ENCODE data around the gene KCNQ2.

KCNQ2 gene

DNA sequence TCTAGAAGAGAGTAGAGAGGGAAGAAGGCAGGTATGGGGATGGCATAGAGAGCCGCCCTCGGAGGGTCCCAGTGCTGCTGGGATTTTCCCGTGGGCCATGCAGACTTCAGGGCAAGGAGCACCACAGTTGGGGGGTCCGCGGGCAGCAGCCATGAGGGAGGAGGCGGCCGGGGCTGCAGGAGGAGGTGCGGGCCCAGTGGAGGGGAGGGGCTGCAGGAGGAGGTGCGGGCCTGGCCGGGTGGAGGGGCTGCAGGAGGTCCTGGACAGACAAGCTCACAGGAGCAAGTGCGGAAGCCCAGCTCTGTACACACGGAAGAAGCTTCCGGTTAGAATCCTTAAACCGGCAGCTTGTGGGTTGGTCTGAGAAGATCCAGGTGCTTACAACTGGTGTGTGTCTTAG is 76.7 kb downstream of the KCNQ2 start:
- no peak for TF ChIP-seq GABPA (IDR thresholded peaks at IDR 0.05; ENCODE audit: low read depth)
- TF ChIP-seq POLR2AphosphoS5 (IDR thresholded peaks at IDR 0.05; ENCODE audit: low read depth), result no peak
- no peak for TF ChIP-seq SPI1 (IDR thresholded peaks at IDR 0.05; ENCODE audit: borderline replicate concordance, low read depth)
- TF ChIP-seq, protein P1, sequence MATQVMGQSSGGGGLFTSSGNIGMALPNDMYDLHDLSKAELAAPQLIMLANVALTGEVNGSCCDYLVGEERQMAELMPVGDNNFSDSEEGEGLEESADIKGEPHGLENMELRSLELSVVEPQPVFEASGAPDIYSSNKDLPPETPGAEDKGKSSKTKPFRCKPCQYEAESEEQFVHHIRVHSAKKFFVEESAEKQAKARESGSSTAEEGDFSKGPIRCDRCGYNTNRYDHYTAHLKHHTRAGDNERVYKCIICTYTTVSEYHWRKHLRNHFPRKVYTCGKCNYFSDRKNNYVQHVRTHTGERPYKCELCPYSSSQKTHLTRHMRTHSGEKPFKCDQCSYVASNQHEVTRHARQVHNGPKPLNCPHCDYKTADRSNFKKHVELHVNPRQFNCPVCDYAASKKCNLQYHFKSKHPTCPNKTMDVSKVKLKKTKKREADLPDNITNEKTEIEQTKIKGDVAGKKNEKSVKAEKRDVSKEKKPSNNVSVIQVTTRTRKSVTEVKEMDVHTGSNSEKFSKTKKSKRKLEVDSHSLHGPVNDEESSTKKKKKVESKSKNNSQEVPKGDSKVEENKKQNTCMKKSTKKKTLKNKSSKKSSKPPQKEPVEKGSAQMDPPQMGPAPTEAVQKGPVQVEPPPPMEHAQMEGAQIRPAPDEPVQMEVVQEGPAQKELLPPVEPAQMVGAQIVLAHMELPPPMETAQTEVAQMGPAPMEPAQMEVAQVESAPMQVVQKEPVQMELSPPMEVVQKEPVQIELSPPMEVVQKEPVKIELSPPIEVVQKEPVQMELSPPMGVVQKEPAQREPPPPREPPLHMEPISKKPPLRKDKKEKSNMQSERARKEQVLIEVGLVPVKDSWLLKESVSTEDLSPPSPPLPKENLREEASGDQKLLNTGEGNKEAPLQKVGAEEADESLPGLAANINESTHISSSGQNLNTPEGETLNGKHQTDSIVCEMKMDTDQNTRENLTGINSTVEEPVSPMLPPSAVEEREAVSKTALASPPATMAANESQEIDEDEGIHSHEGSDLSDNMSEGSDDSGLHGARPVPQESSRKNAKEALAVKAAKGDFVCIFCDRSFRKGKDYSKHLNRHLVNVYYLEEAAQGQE (IDR thresholded peaks at IDR 0.05; ENCODE audit: insufficient replicate concordance, low read depth), result no peak
- TF ChIP-seq, protein P2, sequence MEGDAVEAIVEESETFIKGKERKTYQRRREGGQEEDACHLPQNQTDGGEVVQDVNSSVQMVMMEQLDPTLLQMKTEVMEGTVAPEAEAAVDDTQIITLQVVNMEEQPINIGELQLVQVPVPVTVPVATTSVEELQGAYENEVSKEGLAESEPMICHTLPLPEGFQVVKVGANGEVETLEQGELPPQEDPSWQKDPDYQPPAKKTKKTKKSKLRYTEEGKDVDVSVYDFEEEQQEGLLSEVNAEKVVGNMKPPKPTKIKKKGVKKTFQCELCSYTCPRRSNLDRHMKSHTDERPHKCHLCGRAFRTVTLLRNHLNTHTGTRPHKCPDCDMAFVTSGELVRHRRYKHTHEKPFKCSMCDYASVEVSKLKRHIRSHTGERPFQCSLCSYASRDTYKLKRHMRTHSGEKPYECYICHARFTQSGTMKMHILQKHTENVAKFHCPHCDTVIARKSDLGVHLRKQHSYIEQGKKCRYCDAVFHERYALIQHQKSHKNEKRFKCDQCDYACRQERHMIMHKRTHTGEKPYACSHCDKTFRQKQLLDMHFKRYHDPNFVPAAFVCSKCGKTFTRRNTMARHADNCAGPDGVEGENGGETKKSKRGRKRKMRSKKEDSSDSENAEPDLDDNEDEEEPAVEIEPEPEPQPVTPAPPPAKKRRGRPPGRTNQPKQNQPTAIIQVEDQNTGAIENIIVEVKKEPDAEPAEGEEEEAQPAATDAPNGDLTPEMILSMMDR (IDR thresholded peaks at IDR 0.05; ENCODE audit: insufficient read depth, low read length), result no peak
- DNase-seq (ENCODE audit: low read depth in 1 of 2, low spot score in 1 of 2), result no peak
- H3K27ac ChIP-seq (replicated peaks), result no peak overlapping the region
- no peak overlapping the region for H3K4me3 ChIP-seq (replicated peaks; ENCODE audit: insufficient read depth, low read length)
- no peaks in the 10 kb centered on the region for H3K27me3 ChIP-seq (ENCODE audit: insufficient read depth, poor library complexity, severe bottlenecking)

DNA sequence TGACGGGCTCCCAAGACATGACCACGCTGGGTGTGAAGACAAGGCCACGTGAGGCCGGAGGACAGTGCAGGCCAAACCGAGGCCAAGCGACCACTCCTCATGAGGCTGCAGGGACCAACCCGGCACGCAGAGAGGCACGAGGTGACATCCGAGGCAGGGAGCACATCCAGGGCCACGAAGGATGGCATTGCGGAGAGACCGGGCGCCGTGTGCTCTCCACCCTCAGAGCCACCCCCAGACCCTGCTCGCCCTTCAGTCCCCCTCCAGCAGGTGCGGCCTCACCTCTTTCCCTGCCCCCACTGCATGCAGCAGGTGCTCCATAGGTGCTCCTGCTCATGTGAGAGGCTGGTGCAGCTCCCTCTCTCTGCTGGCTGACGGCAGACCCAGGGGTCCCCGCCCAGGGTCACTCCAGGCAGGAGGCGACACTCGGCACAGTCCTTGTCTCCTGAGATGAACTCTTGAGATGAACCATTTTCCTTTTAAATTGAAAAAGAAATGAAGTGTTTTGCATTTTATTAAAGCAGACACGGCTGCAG is 77.5 kb downstream of the KCNQ2 start:
- TF ChIP-seq, protein P2 (IDR thresholded peaks at IDR 0.05; ENCODE audit: insufficient read depth, low read length), result no peak
- no peak for TF ChIP-seq POLR2AphosphoS5 (IDR thresholded peaks at IDR 0.05; ENCODE audit: low read depth)
- no peak for TF ChIP-seq SPI1 (IDR thresholded peaks at IDR 0.05; ENCODE audit: borderline replicate concordance, low read depth)
- no peak for TF ChIP-seq GABPA (IDR thresholded peaks at IDR 0.05; ENCODE audit: low read depth)
- TF ChIP-seq, protein P1 (IDR thresholded peaks at IDR 0.05; ENCODE audit: insufficient replicate concordance, low read depth), result no peak
- no peak overlapping the region for H3K27ac ChIP-seq (replicated peaks)
- no peak overlapping the region for H3K4me3 ChIP-seq (replicated peaks; ENCODE audit: insufficient read depth, low read length)
- DNase-seq (ENCODE audit: low read depth in 1 of 2, low spot score in 1 of 2), result no peak
- no peaks in the 10 kb centered on the region for H3K27me3 ChIP-seq (ENCODE audit: insufficient read depth, poor library complexity, severe bottlenecking)

DNA sequence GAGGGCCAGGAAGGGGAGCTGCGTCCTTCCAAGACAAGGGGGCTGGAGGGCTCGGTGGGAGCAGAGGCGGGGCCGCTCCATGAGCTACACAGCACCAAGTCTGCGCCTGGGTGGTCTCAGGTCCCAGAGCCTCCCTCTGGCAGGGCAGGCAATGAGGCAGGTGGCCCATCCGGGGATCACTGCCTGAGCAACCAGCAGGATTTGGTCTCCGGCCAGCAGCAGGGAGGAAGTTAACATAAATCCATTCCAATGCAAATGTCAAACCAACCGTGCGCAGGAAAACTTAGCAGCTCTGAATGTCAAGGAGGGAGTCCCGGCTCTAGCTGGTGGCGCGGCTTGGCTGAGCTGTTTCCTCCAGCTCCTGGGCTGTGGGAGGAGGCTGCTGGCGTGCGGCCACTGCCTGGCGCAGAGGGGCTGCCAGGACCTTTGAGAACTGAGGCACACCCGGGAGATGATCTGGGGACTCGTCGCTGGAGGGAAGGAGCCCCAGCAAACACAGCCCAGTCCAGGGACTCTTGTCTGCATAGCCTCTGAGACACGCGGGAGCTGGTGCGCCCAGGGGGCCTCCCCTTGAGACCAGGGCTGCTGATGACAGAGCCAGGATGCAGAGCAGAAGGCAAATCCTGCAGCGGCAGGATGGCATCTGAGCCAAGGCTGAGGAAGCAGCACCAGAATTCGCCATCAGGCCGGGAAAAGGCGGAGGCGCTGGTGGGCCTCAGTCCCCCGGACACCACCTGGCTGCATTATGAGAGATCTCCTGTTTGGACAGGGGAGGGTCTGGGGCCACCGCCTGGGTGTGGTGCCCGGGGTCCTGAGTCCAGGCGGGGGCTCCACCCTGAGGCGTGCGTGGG is 78.2 kb downstream of the KCNQ2 start:
- no peak overlapping the region for H3K27ac ChIP-seq (replicated peaks)
- TF ChIP-seq, protein P2 (IDR thresholded peaks at IDR 0.05; ENCODE audit: insufficient read depth, low read length), result no peak
- TF ChIP-seq GABPA (IDR thresholded peaks at IDR 0.05; ENCODE audit: low read depth), result no peak
- TF ChIP-seq SPI1 (IDR thresholded peaks at IDR 0.05; ENCODE audit: borderline replicate concordance, low read depth), result no peak
- TF ChIP-seq, protein P1 (IDR thresholded peaks at IDR 0.05; ENCODE audit: insufficient replicate concordance, low read depth), result no peak
- no peak for TF ChIP-seq POLR2AphosphoS5 (IDR thresholded peaks at IDR 0.05; ENCODE audit: low read depth)
- no peak overlapping the region for H3K4me3 ChIP-seq (replicated peaks; ENCODE audit: insufficient read depth, low read length)
- DNase-seq (ENCODE audit: low read depth in 1 of 2, low spot score in 1 of 2), result no peak
- H3K27me3 ChIP-seq (ENCODE audit: insufficient read depth, poor library complexity, severe bottlenecking), result no peaks in the 10 kb centered on the region

Data from HL-60 (cell line).